GM18520 (cell line): Measurements from ENCODE around the gene POU2F1.
"Not testable (repeated sequence)": the region's sequence is repeated elsewhere in the genome, so short reads cannot be mapped to it uniquely, and the experiment has no call there.

Experiments
- ATAC-seq: cut with Tn5 transposase; IDR thresholded peaks from one replicate; pipeline ENCODE4 v1.9.1; 2021; ENCODE audit not compliant: unreplicated experiment

The POU2F1 gene

DNA sequence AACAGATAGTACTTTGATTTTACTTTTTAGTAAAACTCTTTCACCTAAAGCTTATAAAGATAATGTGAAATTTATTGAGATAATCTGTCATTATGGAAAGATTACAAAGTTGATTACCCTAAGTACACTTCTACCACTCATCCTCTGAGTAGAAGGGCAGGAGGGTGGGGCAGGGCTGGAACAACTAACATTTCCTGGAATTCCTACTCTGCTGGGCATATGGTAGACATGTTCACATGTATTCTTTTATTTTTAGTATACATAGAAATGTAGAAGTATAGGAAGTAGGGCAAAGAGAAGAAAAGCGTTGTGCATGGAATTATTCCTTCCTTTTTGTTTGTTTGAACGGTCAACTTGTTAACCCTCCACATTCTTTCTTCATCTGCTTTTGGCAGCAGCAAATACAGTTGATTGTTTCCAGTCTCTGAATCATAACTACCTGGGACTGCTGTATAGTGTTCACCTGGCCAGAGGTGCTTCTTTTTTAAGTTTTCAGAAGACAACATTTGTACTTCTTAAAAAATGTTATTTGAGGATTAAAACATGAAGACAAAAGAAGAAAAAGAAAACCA is 85.1 kb downstream of the POU2F1 start:
- no peak for ATAC-seq

DNA sequence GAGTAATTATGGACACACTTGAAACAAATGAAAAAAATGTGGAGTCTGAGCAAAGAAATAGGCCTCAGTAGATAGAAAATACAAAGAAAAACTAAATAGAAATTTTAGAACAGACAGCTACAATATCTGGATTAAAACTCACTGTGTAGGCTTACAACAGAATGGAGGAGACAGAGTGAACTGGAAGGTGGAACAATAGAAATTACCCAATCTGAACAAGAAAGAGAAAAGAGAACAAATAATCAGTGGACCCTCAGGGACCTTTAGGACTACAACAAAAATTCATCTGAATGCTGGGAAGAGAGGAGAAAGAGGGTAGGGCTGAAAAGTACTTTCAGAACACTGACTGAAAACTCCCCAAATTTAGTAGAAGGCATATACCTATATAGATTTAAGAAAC is 90.0 kb downstream of the POU2F1 start:
- ATAC-seq: no peak

DNA sequence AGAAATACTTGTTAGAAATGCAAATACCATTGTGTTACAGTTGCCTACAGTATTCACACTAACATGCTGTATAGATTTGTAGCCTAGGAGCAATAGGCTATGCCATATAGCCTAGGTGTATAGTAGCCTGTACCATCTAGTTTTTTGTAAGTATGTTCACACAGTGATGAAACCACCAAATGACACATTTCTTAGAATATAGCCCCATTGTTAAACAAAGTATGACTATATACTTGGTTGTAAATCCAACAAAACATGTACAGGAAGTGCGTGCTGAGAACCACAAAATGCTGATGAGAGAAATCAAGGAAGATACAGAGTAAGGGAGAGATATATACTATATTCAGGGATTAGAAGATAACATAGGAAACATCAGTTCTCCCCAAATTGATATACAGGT is 92.2 kb downstream of the POU2F1 start:
- no peak for ATAC-seq

DNA sequence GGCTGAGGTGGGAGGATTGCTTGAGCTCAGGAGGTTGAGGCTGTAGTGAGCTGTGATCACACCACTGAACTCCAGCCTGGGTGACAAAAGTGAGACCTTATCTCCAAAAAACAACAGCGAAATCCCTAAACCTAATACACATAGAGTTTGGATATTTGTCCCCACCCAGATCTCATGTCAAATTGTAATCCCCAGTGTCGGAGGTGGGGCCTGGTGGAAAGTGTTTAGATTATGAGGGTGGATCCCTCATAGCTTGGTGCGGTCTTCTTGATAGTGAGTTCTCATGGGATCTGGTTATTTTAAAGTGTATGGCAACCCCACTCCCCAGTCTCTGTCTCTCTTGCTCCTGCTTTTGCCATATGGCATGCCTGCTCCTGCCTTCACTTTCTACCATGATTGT is 94.0 kb downstream of the POU2F1 start:
- ATAC-seq: no peak

DNA sequence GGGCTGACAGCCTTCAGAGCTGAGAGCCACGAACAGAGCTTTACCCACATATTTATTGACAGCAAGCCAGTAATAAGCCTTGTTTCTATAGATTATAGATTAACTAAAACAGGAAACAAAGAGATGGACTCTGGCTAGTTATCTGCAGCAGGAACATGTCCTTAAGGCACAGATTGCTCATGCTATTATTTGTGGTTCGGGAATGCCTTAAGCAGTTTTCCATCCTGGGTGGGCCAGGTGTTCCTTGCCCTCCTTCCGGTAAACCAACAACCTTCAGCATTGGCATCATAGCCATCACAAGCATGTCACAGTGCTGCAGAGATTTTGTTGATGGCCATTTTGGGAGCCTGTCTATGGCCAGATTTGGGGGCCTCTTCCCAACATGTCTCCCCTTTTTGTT is 96.8 kb downstream of the POU2F1 start:
- ATAC-seq: no peak

DNA sequence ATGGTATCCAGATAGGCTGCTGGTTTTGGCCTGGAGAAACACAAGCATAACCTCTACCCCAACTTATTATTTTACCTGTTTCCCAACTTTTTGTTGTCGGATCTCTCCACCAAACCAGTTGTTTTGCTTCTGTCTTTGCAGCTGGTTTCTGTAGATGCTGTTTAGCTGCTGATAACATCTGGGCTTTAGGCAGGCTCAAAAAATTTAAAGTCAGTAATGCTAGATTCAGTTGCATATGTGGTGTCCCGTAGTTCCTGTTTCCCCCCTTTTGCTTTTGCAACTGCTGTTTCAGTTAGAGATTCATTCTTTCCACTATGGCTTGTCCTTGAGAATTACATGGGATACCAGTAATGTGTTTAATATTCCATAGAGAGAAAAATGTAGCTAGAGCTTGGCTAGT is 98.5 kb downstream of the POU2F1 start:
- ATAC-seq: not testable (repeated sequence)

DNA sequence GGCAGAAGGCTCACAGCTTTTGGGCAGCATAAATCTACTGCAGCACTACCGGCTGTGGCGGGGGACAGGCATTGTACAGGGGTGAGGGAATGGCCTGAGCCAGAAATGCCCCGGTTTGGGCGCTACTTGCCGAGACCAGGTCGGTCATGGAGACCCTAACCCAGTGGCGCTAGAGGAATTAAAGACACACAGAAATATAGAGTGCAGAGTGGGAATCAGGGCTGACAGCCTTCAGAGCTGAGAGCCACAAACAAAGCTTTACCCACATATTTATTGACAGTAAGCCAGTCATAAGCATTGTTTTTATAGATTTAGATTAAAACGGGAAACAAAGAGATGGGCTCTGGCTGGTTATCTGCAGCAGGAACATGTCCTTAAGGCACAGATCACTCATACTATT is 101.8 kb downstream of the POU2F1 start:
- ATAC-seq: no peak

DNA sequence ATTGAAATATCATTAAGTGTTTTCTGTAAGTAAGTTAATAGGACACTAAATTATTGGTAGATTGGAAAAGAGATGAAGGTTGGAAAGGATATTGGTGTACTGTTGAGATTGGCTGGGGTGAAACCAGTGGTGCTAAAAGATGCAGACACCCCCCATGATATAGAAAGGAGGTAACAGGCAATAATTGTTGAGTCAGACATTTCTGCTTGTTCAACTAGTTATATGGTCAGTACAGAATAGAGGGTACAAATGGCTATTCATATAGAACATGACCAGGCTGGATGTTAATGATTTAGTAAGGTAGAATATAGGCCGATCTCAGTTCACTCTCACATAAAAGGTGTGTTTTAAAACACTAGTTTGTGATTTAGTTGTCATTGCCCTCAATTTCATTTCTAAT is 104.5 kb downstream of the POU2F1 start:
- no peak for ATAC-seq

DNA sequence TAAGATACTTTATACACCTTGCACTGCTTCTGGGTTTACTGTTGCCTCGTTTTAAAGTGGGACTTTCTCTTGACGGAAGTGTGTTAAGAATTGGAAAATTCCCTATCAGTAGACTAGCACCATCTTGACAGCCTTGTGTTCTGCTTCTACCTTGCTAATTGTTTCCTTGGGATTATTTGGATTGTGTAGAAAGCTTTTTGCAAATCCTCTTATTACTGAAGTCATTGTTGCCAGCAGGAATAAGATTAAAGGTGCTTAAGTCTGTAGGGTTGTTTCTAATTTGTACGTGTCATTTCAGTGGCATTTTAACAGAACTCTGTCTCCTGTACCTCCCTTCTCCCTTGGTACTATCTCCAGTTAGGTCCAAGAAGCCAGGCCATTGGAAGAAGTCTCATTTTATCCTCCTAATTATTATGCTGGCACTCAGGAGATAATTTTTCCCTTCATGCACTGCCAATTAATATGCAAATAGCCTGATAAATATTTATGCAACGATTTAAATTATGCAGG is 107.7 kb downstream of the POU2F1 start:
- ATAC-seq: no peak

DNA sequence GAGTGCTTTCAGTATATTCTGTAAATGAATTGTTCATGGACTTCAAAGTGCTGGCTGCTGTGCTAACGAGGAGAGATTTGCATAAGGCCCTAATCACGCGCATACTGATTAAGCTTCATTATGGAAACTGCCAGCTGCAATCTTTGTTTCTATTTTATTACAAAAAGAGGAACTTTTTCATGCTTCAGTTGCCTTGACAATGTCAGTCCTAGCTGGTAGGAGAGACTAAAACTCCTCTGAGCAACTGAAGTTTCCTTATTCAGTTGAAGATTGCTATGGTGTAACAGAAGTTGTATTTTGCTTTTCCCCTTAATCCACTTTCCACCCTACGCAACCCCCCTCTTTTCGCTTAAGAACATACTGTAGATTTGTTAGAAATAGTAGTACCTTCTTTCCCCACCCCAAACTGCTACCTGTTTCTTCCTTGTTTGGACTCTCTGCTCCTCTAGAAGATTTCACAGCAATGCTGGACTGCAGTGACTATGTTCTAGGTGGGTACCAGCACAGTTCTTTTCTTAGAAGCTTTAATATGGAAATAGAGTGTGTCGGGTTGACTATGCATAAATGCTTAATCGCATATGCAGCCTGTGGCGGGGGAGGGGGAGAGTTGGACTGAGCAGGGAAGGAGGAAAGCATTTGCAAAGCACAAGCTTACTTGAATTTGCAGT is 108.3 kb downstream of the POU2F1 start:
- ATAC-seq: peak; percentile 57

DNA sequence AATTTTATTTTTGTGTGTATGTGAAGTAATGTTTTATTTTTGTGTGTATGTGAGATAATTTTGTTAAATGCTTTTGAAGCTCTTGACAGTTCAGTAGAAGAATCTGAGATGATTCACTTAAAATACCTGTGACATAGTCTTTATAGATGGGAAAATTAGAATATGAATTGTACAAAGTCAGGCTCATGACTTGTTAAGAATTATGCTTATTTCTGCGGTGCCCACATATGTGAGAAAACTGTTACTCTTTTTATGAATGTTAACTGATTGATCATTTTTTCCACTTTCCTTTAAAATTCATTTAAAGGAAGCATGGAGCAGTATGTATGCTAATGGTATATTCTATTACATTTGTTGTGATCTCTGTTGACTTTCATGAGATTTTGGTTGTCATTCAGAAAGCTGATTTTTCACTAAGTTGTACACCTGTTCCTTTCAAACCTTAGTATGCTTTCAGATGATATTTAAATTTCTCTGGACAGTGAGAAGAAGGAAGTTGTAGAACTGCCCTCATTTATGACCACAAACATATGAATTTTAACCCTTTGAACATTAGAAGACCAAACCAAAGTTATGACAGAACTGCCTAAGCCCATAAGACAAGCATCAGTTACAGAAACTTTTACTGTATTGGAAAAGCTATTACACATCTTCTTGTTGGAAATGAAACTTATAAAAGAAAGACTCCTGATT is 110.1 kb downstream of the POU2F1 start:
- peak; percentile 24 for ATAC-seq

DNA sequence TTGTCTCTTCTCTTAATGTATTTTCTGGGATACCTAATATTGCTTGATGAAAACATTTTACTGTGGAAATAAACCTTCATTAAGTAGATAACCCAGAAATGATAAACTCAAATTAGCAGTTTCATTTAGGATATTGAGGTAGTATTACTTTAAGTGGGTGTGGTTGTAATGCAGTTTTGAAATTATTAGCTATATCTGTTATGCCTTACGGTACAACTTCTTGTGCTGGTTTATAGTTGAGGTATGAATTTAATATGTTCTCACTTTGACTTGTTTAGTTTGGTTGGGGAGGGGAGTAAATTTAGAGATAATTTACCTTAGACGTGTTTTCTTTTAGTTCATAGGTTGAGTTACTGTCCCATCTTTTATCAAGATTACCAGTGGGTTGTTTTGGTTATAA is 111.0 kb downstream of the POU2F1 start:
- no peak for ATAC-seq

DNA sequence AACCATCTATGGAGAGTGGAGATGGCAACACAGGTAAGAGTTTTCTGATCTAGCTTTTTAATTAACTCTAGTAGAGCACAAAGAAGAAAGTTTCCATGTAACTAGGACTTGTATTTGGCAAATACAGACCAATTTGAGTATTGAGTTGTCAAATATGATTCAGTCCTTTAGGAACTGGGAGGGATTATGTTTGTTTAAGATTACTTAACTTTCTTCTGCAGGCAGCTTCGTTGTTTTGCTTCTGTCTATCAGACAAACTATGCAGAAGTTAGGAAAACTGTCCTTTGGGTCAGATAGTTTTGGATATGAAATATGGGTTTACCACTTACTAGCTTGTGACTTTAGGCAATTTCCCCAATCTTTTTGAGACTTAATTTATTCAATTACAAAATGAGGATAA is 111.8 kb downstream of the POU2F1 start:
- ATAC-seq: no peak

DNA sequence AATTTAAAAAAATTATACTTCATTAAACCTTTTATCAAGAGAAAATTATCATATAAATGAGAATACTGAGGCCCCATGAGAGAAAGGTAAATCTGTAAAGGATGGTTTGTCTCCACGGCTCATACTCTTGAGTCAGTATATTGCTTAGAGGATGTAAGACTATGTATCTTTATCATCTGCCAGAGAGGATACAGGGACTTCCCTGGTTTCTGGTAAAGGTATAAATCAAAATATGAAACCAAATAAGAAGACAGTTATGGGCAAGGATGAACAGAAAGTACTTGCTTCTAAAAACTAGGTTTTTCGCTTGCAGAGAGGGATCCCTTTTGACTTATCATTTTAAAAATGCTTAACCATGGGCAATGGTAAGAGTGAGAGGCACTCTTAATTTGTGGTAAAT is 112.4 kb downstream of the POU2F1 start:
- ATAC-seq: no peak

DNA sequence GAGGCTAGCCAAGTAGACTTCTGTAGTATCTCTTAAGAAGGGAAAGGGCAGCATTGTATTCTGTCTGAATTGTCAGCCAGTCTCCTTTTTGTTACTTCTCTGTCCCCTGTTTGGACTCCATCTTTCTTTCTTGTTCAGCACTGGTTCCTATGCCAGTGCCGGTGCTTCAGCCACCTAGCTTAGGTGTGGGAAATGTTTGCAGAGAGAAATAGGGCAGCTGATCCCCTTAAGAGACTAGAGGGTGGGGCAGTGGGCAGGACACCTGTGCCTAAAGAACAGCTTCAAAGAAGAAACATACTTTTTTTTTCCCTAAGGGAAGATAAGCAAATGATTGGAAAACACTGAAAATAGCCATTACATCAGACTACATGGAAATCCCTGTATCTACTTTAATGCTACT is 113.0 kb downstream of the POU2F1 start:
- no peak for ATAC-seq

DNA sequence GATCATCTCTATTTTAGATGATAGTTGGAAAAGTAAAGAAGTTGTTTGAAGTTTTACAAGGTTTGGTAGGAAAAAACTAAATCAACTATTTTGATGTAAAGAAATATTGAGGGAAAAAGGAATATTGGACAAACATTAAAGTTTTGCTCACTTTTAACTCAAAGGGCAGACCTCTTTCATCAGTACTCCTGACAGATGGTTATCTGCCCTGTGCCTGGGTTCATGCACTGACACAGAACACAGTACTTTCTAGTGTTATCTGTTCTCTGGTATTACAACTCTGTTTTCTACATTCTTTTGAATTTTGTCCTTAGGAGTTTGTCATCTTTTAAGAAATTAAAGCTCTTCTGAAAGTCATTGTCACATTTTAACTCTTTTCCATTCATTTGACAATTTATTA is 118.7 kb downstream of the POU2F1 start:
- no peak for ATAC-seq

DNA sequence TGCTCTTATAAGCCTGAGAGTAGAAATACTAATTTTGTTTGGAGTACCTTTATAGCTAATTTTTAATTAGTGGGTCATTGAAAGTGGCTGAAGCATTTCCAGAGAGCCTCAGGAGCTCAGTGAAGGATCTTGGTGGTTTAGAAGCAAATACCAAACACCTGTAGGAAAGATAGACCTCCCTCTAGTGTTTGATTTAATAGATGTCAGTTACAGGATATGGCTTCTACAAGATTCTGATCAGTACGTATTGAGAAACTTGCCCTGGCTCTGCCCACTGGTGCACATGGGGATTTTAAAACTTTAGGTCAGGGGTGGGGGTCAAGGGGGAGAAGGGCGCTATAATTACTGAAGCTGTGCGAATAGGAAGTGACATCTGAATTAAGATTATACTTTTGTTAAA is 122.2 kb downstream of the POU2F1 start:
- no peak for ATAC-seq

DNA sequence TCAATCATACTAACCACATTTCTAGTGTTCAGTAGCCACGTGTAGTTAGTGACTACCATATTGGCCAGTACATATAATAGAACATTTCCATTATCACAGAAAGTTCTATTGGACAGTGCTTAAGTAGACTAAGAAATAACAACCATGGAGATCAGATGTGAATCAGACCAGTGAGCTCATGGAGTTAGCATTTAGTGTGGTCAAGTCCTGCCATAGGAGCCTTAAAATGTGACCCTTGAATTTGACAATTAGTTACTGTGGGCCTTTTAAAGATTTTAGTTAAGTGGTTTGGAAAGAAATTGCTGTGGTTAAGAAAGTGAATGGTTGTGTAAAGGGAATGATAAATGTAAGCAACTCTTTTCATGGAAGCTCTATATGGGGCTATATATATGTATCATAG is 123.4 kb downstream of the POU2F1 start:
- ATAC-seq: no peak

DNA sequence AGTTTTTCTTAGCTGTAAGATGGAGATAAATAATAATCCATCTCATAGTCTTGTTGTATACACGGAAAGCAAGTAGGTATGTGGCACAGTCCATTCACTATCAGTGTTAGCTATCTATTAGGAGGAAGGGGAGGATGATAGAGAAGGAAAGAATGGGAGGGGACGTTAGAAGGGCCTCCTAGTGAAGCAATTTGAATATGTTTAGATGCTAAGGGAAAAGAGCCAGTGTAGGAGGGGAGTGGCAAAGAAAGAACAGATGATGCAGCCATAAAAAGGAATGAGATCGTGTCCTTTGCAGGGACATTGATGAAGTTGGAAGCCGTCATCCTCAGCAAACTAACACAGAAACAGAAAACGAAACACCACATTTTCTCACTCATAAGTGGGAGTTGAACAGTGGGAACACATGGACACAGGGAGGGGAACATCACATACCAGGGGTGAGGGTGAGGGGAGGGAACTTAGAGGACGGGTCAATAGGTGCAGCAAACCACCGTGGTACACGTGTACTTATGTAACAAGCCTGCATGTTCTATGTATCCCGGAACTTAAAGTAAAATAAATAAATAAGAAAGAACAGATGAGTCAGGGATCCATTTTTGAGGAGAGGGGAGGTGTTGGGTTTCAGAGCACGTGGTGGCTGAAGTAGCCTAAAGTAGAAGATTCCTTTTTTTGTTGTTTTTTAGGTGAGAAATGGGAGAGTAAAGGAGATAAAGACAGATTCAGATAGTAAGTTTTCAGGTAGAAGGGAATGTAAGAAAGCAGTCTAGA is 124.1 kb downstream of the POU2F1 start:
- no peak for ATAC-seq

DNA sequence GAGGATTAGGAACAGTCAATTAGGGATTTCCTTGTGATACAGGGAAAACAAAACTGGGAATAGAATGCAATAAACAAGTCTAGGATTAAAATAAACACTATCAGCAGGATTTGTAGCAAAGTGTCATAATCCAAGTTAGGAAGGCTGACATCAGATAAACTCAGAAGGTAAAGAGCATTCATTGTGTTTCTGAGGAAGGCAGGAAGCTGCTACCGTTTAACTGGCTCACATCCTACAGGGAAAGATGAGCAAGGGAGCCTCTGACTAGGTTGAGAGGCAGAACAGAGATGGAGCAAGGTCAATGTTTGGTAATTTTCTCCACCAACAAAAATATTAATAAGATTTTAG is 124.7 kb downstream of the POU2F1 start:
- no peak for ATAC-seq

DNA sequence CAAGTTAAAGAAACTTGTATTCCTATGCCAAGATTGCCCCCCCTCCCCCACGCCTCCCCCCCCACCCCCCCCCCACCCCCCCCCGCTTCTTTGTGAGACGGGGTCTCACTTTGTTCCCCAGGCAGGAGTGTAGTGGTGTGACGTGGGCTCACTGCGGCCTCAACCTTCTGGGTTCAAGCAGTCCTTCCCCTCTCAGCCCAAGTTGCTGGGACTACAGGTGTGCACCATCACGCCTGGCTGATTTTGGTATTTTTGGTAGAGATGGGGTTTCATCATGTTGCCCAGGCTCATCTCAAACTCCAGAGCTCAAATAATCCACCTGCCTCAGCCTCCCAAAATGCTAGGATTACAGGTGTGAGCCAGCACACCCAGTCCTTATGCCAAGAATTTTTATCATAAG is 136.6 kb downstream of the POU2F1 start:
- no peak for ATAC-seq

DNA sequence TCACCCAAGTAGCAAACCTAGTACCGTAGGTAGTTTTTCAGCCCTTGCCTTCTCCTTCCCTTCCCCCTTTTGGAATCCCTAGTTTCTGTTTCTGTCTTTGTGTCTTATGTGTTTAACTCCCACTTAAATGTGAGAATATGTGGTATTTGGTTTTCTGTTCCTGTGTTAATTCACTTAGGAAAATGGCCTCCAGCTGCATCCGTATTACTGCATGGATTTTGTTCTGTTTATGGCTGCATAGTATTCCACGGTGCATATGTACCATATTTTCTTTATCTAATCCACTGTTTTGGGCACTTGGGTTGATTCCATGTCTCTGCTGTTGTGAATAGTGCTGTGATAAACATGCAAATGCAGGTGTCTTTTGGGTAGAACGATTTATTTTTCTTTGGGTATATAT is 138.6 kb downstream of the POU2F1 start:
- no peak for ATAC-seq
